ENCODE data around the gene TUBGCP2. TPM values are rescaled to one million over a fixed set of nuclear protein-coding genes. Genes with fewer than 3 reads are reported as not detected.

Gene TUBGCP2
- total and polyA plus RNA-seq, 2 of the 13 experiments (the other 11 are each of a cell fraction or from before 2014, with no cell fraction given): 21.3 to 34.5 TPM

DNA sequence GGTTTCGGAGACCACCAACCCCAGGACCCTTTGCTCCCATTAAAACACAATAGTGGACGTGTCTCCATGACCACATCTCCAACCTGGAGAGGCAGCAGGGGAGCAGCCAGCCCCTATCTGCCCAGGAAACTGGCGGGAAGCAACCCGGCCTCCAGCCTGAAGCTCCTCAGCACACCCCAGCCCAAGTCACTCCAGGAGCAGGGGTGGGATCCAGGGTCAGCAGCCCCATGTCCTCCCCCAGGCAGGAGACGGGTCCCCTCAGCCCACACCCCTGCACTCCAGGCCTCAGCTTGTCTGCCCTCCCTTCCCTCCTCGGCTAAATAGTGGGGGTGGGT, 32.6 kb downstream of the TUBGCP2 start:
- ATAC-seq (no peak), DNase-seq (ENCODE audit: low spot score) (no peak), FAIRE-seq (no peak)
- no peak overlapping the region for H3K9ac ChIP-seq (ENCODE audit: insufficient read depth, low read depth, low read length)
- TF ChIP-seq PCBP1 (IDR thresholded peaks at IDR 0.05; ENCODE audit: borderline replicate concordance, low read depth, low read length) (no peak), KDM3A (CRISPR knock-in tag; IDR thresholded peaks at IDR 0.05; ENCODE audit: low read depth) (no peak), ZNF124 (CRISPR knock-in tag; IDR thresholded peaks at IDR 0.05) (no peak), SP4 (CRISPR knock-in tag; IDR thresholded peaks at IDR 0.05) (no peak), ZNF839 (CRISPR knock-in tag; IDR thresholded peaks at IDR 0.05; ENCODE audit: borderline replicate concordance) (no peak), ZNF564 (CRISPR knock-in tag; IDR thresholded peaks at IDR 0.05) (no peak)
- TF ChIP-seq, protein P1, sequence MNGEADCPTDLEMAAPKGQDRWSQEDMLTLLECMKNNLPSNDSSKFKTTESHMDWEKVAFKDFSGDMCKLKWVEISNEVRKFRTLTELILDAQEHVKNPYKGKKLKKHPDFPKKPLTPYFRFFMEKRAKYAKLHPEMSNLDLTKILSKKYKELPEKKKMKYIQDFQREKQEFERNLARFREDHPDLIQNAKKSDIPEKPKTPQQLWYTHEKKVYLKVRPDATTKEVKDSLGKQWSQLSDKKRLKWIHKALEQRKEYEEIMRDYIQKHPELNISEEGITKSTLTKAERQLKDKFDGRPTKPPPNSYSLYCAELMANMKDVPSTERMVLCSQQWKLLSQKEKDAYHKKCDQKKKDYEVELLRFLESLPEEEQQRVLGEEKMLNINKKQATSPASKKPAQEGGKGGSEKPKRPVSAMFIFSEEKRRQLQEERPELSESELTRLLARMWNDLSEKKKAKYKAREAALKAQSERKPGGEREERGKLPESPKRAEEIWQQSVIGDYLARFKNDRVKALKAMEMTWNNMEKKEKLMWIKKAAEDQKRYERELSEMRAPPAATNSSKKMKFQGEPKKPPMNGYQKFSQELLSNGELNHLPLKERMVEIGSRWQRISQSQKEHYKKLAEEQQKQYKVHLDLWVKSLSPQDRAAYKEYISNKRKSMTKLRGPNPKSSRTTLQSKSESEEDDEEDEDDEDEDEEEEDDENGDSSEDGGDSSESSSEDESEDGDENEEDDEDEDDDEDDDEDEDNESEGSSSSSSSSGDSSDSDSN (CRISPR knock-in tag; IDR thresholded peaks at IDR 0.05): no peak
- TF ChIP-seq, protein P2, sequence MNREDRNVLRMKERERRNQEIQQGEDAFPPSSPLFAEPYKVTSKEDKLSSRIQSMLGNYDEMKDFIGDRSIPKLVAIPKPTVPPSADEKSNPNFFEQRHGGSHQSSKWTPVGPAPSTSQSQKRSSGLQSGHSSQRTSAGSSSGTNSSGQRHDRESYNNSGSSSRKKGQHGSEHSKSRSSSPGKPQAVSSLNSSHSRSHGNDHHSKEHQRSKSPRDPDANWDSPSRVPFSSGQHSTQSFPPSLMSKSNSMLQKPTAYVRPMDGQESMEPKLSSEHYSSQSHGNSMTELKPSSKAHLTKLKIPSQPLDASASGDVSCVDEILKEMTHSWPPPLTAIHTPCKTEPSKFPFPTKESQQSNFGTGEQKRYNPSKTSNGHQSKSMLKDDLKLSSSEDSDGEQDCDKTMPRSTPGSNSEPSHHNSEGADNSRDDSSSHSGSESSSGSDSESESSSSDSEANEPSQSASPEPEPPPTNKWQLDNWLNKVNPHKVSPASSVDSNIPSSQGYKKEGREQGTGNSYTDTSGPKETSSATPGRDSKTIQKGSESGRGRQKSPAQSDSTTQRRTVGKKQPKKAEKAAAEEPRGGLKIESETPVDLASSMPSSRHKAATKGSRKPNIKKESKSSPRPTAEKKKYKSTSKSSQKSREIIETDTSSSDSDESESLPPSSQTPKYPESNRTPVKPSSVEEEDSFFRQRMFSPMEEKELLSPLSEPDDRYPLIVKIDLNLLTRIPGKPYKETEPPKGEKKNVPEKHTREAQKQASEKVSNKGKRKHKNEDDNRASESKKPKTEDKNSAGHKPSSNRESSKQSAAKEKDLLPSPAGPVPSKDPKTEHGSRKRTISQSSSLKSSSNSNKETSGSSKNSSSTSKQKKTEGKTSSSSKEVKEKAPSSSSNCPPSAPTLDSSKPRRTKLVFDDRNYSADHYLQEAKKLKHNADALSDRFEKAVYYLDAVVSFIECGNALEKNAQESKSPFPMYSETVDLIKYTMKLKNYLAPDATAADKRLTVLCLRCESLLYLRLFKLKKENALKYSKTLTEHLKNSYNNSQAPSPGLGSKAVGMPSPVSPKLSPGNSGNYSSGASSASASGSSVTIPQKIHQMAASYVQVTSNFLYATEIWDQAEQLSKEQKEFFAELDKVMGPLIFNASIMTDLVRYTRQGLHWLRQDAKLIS (CRISPR knock-in tag; IDR thresholded peaks at IDR 0.05): no peak
- no peak overlapping the region for H3K27ac ChIP-seq (ENCODE audit: extremely low read length, insufficient read depth, low read length)
- H3K4me3 ChIP-seq (replicated peaks in 1 of 3; ENCODE audit: insufficient read depth in 1 of 3, low read depth in 2 of 3, low read length in 3 of 3): no peak overlapping the region
- CTCF ChIA-PET (ENCODE audit: low intra/inter-chr PET ratio, low total read pairs): no interaction called here
- H3K4me2 ChIP-seq (ENCODE audit: low read depth, low read length): no peak overlapping the region
- H2AFZ ChIP-seq (ENCODE audit: low read length): no peak overlapping the region
- H3K9me3 ChIP-seq (ENCODE audit: low read length): no peaks in the 10 kb centered on the region
- 86% methylated on average over 1 of the region's 6 CpGs for WGBS (ENCODE audit: low lambda C conversion rate)
- in situ Hi-C loops (cut with HindIII; ENCODE audit: extremely low pct_ligation_motif_present, low pct_unique_long_range_greater_than_20kb) (no loop called here), intact Hi-C loops (cut with micrococcal nuclease; ENCODE audit: unreplicated experiment) (no loop called here)
- peaks cover 23% of the 10 kb centered on the region for H3K4me1 ChIP-seq (ENCODE audit: insufficient read depth, low read length)
- H3K27me3 ChIP-seq (ENCODE audit: control insufficient read depth in 1 of 2, insufficient read depth in 2 of 2, low read length in 2 of 2): peaks cover 0 to 21% of the 10 kb centered on the region in 2 experiments; a peak in 3 of 5 replicates
- POLR2A ChIA-PET: no interaction called here
- H3K36me3 ChIP-seq (replicated peaks in 1 of 2; ENCODE audit: control insufficient read depth in 1 of 2, insufficient read depth in 2 of 2, low read length in 2 of 2): peaks cover 3 to 11% of the 10 kb centered on the region in 2 experiments; a peak in 2 of 5 replicates
- BruUV-seq (replicated peaks): no TSS peak
- no peaks in the 10 kb centered on the region for H3K79me2 ChIP-seq (ENCODE audit: insufficient read depth, low read length)
- peaks cover 7% of the 10 kb centered on the region; the same call in 1 of the 2 replicates for H4K20me1 ChIP-seq (ENCODE audit: insufficient read depth, low read length)
